ENCODE data around the gene DDX25. TPM values are rescaled to one million over a fixed set of nuclear protein-coding genes. Genes with fewer than 3 reads are reported as not detected.

DDX25 gene
- total RNA-seq, 1 experiment from 2014 or later = not detected

DNA sequence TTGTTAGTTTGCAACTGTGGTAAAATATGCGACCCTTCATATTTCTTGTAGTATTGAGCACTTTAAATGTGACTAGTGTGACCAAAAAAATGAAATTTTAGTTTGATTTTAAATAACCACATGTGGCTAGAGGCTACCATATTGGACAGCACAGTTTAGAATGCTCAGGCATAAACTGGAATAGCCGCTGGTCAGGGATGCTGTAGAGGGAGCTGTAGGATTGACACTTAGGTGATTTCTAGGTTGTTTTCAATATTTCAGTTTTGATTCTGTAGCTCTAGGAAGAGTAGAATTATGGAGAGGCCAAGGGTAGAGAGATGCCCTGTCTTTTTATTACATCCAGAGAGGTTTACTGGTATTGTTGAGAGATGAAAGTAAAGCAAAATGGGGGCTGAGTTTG, 30.7 kb downstream of the DDX25 start:
- no peak for DNase-seq
- no peaks in the 10 kb centered on the region for H3K9me2 ChIP-seq (replicated peaks; ENCODE audit: insufficient read depth, low read length)
- no peak overlapping the region for H3K27ac ChIP-seq (ENCODE audit: low read length)
- no peaks in the 10 kb centered on the region for H4K20me1 ChIP-seq (ENCODE audit: insufficient read depth, low read depth, low read length)
- H3K36me3 ChIP-seq (ENCODE audit: insufficient read depth, low read length) = no peaks in the 10 kb centered on the region
- H3K9ac ChIP-seq (ENCODE audit: low read length) = no peak overlapping the region
- H2AFZ ChIP-seq (ENCODE audit: low read length) = no peak overlapping the region
- H3K79me2 ChIP-seq (ENCODE audit: low read length) = no peaks in the 10 kb centered on the region
- no peaks in the 10 kb centered on the region for H3K27me3 ChIP-seq (ENCODE audit: low read length)
- H3K4me1 ChIP-seq (ENCODE audit: low read length) = peaks cover 8% of the 10 kb centered on the region
- no peak overlapping the region for H3K4me3 ChIP-seq (ENCODE audit: low read length)
- H3K9me3 ChIP-seq (ENCODE audit: low read length) = no peaks in the 10 kb centered on the region
- H3K4me2 ChIP-seq (ENCODE audit: low read depth, low read length, poor library complexity, severe bottlenecking) = no peak overlapping the region

DNA sequence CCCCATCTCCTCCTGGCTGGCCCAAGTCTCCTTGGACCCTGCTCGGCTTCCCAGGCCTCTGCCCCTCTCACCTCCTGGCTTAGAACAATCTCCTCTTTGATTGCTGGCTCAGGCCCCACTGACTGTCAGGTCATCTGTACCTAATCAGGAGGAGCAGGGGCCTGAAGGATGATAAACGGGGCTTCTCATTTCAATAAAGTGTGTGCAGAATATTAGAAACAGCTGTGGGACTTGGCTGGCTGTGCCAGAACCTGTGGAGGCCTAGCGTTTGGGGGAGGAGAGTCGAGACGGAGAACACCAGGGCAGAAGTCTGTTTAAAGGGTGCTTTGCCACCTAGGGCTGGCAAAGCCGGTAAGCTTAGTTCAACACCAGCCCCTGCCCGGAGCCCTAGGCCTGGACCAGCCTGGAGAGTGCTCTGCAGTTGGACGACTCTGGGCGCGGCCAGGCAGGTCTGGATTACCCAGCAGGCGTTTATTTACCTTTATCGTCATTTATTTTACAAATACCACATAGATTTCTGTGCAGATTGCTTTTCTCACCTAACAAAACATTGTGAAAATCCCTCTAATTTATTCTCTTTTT, 31.4 kb downstream of the DDX25 start:
- H3K4me1 ChIP-seq (ENCODE audit: low read length) = peaks cover 8% of the 10 kb centered on the region
- no peaks in the 10 kb centered on the region for H3K36me3 ChIP-seq (ENCODE audit: insufficient read depth, low read length)
- H3K9me2 ChIP-seq (replicated peaks; ENCODE audit: insufficient read depth, low read length) = no peaks in the 10 kb centered on the region
- no peak overlapping the region for H3K27ac ChIP-seq (ENCODE audit: low read length)
- H3K4me2 ChIP-seq (ENCODE audit: low read depth, low read length, poor library complexity, severe bottlenecking) = no peak overlapping the region
- no peaks in the 10 kb centered on the region for H3K27me3 ChIP-seq (ENCODE audit: low read length)
- no peak overlapping the region for H2AFZ ChIP-seq (ENCODE audit: low read length)
- H3K9me3 ChIP-seq (ENCODE audit: low read length) = no peaks in the 10 kb centered on the region
- H3K79me2 ChIP-seq (ENCODE audit: low read length) = no peaks in the 10 kb centered on the region
- H3K4me3 ChIP-seq (ENCODE audit: low read length) = no peak overlapping the region
- H4K20me1 ChIP-seq (ENCODE audit: insufficient read depth, low read depth, low read length) = no peaks in the 10 kb centered on the region
- DNase-seq = no peak
- no peak overlapping the region for H3K9ac ChIP-seq (ENCODE audit: low read length)

DNA sequence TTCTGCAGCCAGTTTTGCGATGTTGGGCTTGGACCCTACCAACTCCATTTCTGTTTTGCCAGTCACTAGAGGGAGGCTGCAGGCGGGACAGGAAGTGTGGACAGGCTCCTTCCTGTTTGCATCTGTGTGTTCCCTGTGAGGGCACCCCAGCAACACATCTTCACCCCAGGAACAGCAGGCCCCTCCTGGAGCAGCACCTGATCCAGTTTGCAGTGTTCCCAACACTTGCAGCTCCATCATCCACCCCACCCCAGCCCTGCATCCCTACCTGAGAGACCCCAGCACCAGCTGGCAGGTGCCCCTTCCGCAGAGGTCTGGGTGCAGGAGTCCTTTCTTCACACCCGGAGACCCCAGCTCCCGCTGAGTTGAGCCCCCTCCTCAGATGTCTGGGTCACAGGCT, 34.1 kb downstream of the DDX25 start:
- H3K9ac ChIP-seq (ENCODE audit: low read length) = no peak overlapping the region
- no peaks in the 10 kb centered on the region for H3K36me3 ChIP-seq (ENCODE audit: insufficient read depth, low read length)
- DNase-seq = no peak
- H3K27me3 ChIP-seq (ENCODE audit: low read length) = no peaks in the 10 kb centered on the region
- H4K20me1 ChIP-seq (ENCODE audit: insufficient read depth, low read depth, low read length) = no peaks in the 10 kb centered on the region
- no peaks in the 10 kb centered on the region for H3K79me2 ChIP-seq (ENCODE audit: low read length)
- H3K9me2 ChIP-seq (replicated peaks; ENCODE audit: insufficient read depth, low read length) = no peaks in the 10 kb centered on the region
- no peak overlapping the region for H2AFZ ChIP-seq (ENCODE audit: low read length)
- H3K4me3 ChIP-seq (ENCODE audit: low read length) = no peak overlapping the region
- no peak overlapping the region for H3K27ac ChIP-seq (ENCODE audit: low read length)
- H3K4me2 ChIP-seq (ENCODE audit: low read depth, low read length, poor library complexity, severe bottlenecking) = no peak overlapping the region
- H3K9me3 ChIP-seq (ENCODE audit: low read length) = no peaks in the 10 kb centered on the region
- H3K4me1 ChIP-seq (ENCODE audit: low read length) = no peaks in the 10 kb centered on the region; the same call in 1 of the 2 replicates

DNA sequence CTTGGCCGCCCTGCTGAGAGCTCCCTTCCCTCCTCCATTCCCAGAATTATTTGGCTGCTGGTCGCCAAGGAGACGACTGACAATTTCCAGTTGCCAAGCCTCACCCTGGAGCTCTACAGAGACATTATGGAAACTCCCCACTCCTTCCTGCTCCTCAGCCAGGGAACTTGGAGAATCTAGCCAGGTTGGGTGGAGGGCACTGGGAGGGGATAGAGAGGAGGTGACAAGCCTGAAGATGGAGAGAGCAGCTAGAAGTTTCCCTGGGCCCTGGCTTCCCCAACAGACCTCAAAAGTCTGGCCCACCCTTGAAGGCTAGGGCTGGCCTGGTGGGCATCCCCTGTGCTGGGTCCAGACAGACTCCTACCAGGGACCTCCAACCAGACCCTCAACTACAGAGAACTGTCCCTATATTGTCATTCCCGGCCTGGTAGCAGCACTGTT, 34.8 kb downstream of the DDX25 start:
- Histone ChIP-seq H2AFZ (ENCODE audit: low read length) (no peak overlapping the region), H3K4me3 (ENCODE audit: low read length) (no peak overlapping the region), H3K79me2 (ENCODE audit: low read length) (no peaks in the 10 kb centered on the region), H3K27ac (ENCODE audit: low read length) (no peak overlapping the region), H4K20me1 (ENCODE audit: insufficient read depth, low read depth, low read length) (no peaks in the 10 kb centered on the region), H3K4me1 (ENCODE audit: low read length) (no peaks in the 10 kb centered on the region), H3K9ac (ENCODE audit: low read length) (no peak overlapping the region), H3K36me3 (ENCODE audit: insufficient read depth, low read length) (no peaks in the 10 kb centered on the region), H3K27me3 (ENCODE audit: low read length) (no peaks in the 10 kb centered on the region), H3K9me2 (replicated peaks; ENCODE audit: insufficient read depth, low read length) (no peaks in the 10 kb centered on the region), H3K4me2 (ENCODE audit: low read depth, low read length, poor library complexity, severe bottlenecking) (no peak overlapping the region), H3K9me3 (ENCODE audit: low read length) (no peaks in the 10 kb centered on the region)
- no peak for DNase-seq

DNA sequence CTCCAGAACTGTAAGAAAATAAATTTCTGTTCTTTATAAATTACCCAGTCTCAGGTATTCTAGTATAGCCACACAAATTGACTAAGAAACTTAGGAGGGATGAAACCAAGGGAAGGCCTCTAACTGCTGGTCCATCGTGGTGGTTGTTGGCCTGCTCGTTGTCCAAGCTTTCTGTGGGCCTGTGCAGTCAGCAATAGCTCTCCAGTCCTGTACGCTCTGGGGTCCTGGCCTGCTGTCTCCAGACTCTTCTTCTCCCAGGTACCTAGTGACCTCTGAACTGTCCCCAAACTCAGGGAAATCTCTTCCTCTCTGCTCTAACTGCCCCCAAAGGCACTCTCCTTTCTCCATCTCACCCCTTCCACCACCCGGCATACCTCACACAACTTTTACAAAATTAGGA, 35.8 kb downstream of the DDX25 start:
- Histone ChIP-seq H3K4me1 (ENCODE audit: low read length) (no peaks in the 10 kb centered on the region), H2AFZ (ENCODE audit: low read length) (no peak overlapping the region), H3K36me3 (ENCODE audit: insufficient read depth, low read length) (no peaks in the 10 kb centered on the region), H3K27ac (ENCODE audit: low read length) (no peak overlapping the region), H3K9me2 (replicated peaks; ENCODE audit: insufficient read depth, low read length) (no peaks in the 10 kb centered on the region), H3K79me2 (ENCODE audit: low read length) (no peaks in the 10 kb centered on the region), H4K20me1 (ENCODE audit: insufficient read depth, low read depth, low read length) (no peaks in the 10 kb centered on the region), H3K4me3 (ENCODE audit: low read length) (no peak overlapping the region), H3K27me3 (ENCODE audit: low read length) (no peaks in the 10 kb centered on the region), H3K9me3 (ENCODE audit: low read length) (no peaks in the 10 kb centered on the region), H3K4me2 (ENCODE audit: low read depth, low read length, poor library complexity, severe bottlenecking) (no peak overlapping the region), H3K9ac (ENCODE audit: low read length) (no peak overlapping the region)
- no peak for DNase-seq

DNA sequence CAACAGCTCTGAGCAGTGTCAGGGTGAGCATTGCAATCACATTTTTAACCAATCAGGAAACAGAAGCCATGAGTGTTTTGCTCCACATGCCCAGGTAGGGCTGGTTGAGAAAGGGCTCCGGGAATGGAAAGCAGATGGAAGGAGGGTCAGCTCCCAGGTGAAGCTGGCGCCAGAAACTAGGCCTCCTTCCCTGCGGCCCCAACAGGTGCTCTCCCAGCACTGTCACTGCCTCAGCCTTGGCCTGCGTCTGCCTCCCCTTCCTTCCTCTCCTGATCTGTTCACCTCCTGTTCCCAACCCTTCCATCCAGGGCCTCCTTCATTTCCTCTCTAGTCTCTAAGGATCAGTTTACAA, 36.9 kb downstream of the DDX25 start:
- Histone ChIP-seq H3K4me3 (ENCODE audit: low read length) (no peak overlapping the region), H3K79me2 (ENCODE audit: low read length) (no peaks in the 10 kb centered on the region), H3K9me2 (replicated peaks; ENCODE audit: insufficient read depth, low read length) (no peaks in the 10 kb centered on the region), H3K27me3 (ENCODE audit: low read length) (no peaks in the 10 kb centered on the region), H4K20me1 (ENCODE audit: insufficient read depth, low read depth, low read length) (no peaks in the 10 kb centered on the region), H3K4me2 (ENCODE audit: low read depth, low read length, poor library complexity, severe bottlenecking) (no peak overlapping the region), H3K9ac (ENCODE audit: low read length) (no peak overlapping the region), H3K9me3 (ENCODE audit: low read length) (no peaks in the 10 kb centered on the region), H3K36me3 (ENCODE audit: insufficient read depth, low read length) (no peaks in the 10 kb centered on the region), H3K4me1 (ENCODE audit: low read length) (no peaks in the 10 kb centered on the region), H3K27ac (ENCODE audit: low read length) (no peak overlapping the region), H2AFZ (ENCODE audit: low read length) (no peak overlapping the region)
- no peak for DNase-seq

DNA sequence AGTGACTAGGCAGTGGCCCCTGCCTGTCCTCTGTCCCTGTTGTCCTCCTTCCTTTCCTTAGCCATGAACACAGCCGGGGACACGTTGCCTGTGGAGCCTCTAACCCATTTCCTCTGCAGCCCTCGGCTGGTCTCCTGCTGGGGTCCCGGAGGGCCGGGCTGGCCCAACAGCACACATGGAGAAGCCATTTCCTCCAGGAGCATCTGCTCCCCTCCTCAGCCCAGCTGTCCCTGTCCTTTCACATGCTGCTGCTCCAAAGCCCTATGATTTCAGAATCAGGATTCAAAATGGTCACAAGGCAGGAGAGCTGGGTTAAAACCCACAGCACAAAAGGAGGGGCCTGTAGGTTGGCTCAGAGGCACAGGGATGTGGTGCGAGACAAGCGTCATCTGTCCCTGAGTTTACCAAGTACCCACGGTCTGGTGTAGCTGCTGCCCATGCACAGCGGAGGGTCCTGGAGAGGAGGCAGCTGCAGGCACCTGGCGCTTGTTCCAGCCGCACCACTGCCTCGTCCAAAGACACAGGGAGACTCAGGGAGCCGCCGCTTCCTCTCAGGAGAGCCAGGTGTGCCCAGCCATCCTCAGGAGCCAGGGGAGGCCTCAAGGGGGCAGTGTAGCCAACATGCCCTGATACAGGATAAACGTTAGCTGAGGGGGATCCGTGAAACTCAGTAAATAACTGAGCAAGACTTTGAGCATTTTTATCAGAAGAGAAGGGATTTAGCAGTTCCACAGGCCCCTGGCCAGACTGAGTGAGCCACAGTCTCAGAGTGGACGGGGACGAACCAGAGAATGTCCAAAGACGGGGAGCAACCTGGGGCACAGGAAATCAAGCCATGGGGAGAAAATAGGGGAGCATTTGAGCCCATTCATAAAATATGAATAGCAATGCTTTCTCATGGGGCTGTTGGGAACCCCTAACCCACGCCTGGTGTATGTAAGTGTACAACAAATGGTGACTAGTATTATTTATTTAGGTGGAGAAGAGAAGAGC, 37.6 kb downstream of the DDX25 start:
- Histone ChIP-seq H3K27me3 (ENCODE audit: low read length) (no peaks in the 10 kb centered on the region), H3K9me3 (ENCODE audit: low read length) (no peaks in the 10 kb centered on the region), H3K4me1 (ENCODE audit: low read length) (no peaks in the 10 kb centered on the region), H3K79me2 (ENCODE audit: low read length) (no peaks in the 10 kb centered on the region), H4K20me1 (ENCODE audit: insufficient read depth, low read depth, low read length) (no peaks in the 10 kb centered on the region), H3K36me3 (ENCODE audit: insufficient read depth, low read length) (no peaks in the 10 kb centered on the region), H3K9me2 (replicated peaks; ENCODE audit: insufficient read depth, low read length) (no peaks in the 10 kb centered on the region), H3K27ac (ENCODE audit: low read length) (no peak overlapping the region), H3K9ac (ENCODE audit: low read length) (no peak overlapping the region), H2AFZ (ENCODE audit: low read length) (no peak overlapping the region), H3K4me3 (ENCODE audit: low read length) (no peak overlapping the region), H3K4me2 (ENCODE audit: low read depth, low read length, poor library complexity, severe bottlenecking) (no peak overlapping the region)
- peak; percentile 67 for DNase-seq

DNA sequence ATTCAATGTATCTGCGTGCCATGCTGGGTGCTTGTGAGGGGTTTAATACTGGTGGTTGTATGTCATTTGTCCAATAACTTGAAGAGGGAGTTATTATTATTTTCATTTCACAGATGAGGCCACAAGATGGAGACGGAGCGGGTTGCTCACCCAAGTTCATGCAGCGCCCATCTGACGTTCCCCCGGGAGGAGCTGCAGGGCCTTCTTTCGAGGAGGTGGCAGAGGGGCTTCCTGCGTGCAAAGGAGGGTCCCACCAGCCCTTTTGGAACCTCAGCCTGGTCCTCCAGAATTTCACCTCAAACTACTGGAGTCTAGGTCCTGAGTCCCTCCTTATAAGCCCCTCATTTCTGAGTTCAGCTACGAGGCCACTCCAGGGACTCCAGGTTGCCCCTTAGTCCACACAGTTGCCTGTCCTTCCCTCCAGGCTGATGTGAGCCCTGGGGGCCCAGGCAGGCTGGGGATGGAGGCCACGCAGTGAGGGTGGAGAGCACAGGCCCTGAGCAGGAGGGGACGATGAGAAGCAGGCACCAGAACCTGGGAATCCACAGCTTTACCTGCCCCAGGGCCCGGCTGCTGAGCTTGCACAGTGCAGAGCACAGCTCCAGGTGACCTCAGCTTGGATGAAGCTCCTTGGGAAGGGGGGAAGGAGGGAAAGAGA, 38.6 kb downstream of the DDX25 start:
- Histone ChIP-seq H3K4me3 (ENCODE audit: low read length) (no peak overlapping the region), H3K9me3 (ENCODE audit: low read length) (no peaks in the 10 kb centered on the region), H3K9ac (ENCODE audit: low read length) (no peak overlapping the region), H4K20me1 (ENCODE audit: insufficient read depth, low read depth, low read length) (no peaks in the 10 kb centered on the region), H3K27me3 (ENCODE audit: low read length) (no peaks in the 10 kb centered on the region), H2AFZ (ENCODE audit: low read length) (no peak overlapping the region), H3K9me2 (replicated peaks; ENCODE audit: insufficient read depth, low read length) (no peaks in the 10 kb centered on the region), H3K79me2 (ENCODE audit: low read length) (no peaks in the 10 kb centered on the region), H3K4me2 (ENCODE audit: low read depth, low read length, poor library complexity, severe bottlenecking) (no peak overlapping the region), H3K27ac (ENCODE audit: low read length) (no peak overlapping the region), H3K36me3 (ENCODE audit: insufficient read depth, low read length) (no peaks in the 10 kb centered on the region), H3K4me1 (ENCODE audit: low read length) (no peaks in the 10 kb centered on the region)
- DNase-seq = no peak

Data from Karpas-422 (cell line).